GM18517 (cell line): Measurements from ENCODE around the gene MT2A.

Source experiments
- ATAC-seq: cut with Tn5 transposase; IDR thresholded peaks from one replicate; pipeline ENCODE4 v1.9.1; 2021; ENCODE audit warnings: mild to moderate bottlenecking, moderate library complexity; ENCODE audit not compliant: unreplicated experiment

Gene MT2A

GRCh38 chr16:56636616-56637413 lies 28.4 kb downstream of the MT2A start:
- ATAC-seq: no peak

- no peak for ATAC-seq
These were observed 29.7 kb downstream of the MT2A start, which contains the start of gene MT1A for GRCh38 chr16:56637814-56638750. Gene MT1A, plus strand, starts transcription at chr16:56638666. Its CDS starts 73 bp downstream, at chr16:56638739.

- no peak for ATAC-seq
These were observed 30.7 kb downstream of the MT2A start for GRCh38 chr16:56639045-56639444.

GRCh38 chr16:56640076-56640475 lies 31.7 kb downstream of the MT2A start:
- no peak for ATAC-seq

- no peak for ATAC-seq
These were observed 32.8 kb downstream of the MT2A start for GRCh38 chr16:56641166-56641565.

DNA sequence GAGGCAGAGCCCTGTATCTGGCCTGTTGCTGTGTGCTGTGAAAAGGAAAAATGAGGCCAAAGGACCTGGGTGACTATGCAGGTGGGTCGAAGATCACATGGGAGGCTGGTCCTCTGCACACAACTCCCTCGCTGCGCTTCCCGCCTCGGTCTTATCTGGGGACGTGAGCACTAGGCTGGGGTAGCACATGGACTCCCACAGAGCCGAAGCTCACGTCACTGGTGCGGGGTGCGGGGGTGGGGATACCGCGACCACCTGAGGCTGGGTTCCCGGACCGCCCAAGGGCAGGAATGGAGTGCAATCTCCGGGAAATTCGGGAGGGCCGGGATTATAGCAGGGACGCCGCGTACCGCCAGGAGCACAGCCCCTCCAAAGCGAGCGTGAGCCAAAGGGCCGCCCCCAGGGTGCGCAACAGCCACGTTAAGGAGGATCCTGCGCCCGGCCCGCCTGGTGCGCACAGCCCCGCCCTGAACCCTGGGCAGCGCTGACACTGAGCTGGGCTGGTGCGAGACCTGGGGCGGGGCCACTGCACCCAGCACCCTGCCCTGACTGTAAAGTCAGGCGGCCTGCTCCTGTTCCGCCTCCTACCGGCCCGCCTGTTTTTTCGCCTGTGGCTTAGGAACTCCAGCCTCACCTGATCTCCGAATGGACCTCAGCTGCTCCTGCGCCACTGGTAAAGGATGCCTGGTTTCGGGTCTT lies 34.8 kb downstream of the MT2A start:
- ATAC-seq: no peak

DNA sequence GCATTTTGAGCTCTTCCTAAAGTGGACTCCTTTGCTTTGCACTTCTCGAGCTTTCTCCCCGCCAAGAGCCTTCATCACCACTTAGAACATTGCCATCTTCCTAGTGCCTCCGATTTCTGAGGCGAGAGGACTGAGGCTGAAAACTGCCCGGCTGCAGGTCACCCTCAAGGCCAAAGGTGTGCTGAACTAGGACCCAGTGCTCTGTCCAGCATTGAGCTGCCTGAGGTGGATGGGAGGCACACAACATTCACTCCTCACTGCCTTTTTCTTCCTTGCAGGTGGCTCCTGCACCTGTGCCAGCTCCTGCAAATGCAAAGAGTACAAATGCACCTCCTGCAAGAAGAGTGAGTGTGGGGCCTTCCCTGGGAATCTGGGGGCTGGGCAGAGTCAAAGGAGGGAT lies 35.4 kb downstream of the MT2A start:
- ATAC-seq: no peak

DNA sequence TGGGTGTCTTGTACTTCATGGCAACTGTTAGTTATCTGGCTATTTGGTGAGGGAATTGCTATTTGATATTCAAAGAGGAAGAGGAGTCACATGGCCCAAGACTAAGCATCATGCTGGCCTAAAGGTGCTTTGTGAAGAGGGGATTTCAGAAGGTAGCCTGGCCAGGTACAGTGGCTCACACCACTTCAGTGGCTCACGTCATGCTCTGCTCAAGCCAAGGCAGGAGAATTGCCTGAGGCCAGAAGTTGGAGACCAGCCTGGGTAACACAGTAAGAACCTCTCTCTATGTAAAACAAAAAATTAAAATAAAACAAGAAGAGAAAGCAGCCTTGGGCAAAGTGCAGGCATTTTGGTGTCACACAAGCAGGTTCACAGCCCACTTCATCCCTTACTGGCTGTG lies 36.9 kb downstream of the MT2A start:
- no peak for ATAC-seq

DNA sequence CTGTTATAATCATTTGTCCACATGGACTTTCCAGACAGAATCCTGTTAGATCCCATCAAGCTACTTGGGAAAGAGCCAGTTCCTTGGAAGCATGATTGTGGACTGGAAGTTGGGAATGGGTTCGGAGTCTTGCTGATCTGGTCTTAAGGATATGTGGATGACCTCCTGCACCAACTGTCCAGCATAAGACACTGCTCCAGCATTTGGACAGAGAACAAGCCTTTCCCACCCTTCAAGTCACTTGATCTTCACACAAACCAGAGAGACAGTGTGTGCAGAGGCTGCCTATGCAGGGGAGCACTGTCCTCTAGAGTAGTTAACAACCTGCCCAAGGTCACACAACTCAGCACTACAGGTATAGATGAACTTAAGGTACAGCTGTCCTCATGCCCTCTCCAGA lies 37.5 kb downstream of the MT2A start:
- ATAC-seq: no peak

- ATAC-seq: no peak
These were observed 39.5 kb downstream of the MT2A start for GRCh38 chr16:56647641-56648431.

GRCh38 chr16:56649271-56649670 lies 40.9 kb downstream of the MT2A start:
- no peak for ATAC-seq

- ATAC-seq: no peak
These were observed 41.4 kb downstream of the MT2A start for GRCh38 chr16:56649820-56650219.

DNA sequence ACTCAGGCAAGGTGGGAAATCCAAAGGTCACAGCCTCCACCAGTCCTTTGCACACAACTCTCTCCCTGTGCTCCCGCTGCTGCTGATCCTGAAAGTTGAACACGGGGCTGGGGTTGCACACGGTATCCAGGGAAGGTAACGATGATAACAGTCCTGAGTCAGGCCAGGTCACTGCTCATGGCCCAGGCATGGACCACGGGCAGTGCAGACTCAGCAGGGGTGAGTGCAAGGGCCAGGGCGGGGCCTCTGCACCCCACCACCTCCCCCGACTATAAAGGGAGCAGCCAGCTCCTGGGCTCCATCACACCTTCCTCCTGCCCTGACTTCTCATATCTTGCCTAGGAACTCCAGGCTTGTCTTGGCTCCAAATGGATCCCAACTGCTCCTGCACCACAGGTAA lies 43.2 kb downstream of the MT2A start, which contains the start of gene MT1B:
Gene MT1B (plus strand): TSS at position 301 of the 400 bp plus-strand sequence. CDS start 68 bp downstream, at position 369.
- no peak for ATAC-seq

DNA sequence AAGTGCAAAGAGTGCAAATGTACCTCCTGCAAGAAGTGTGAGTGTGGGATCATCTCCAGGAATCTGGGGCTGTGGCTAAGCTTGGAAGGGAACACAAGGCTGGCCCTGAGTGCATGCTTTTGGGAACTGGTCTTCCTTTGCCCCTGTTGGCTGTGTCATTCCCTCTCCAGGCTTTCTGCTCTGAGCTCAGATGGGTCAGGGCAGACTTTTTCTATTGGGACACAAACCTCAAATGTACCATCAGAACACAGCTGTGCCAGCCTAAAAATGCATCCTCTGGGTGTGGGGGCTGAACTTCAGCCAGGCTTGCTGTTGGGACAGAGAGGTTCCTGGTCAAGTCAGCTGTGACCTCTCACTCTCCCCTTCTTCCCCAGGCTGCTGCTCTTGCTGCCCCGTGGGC lies 44.2 kb downstream of the MT2A start:
- ATAC-seq: no peak

- no peak for ATAC-seq
These were observed 44.8 kb downstream of the MT2A start for GRCh38 chr16:56653218-56653617.

GRCh38 chr16:56657555-56658326 lies 49.4 kb downstream of the MT2A start, which contains the start of gene MT1F:
Gene MT1F, plus strand, starts transcription at chr16:56657959. Its CDS starts 100 bp downstream, at chr16:56658059.
- ATAC-seq: no peak

DNA sequence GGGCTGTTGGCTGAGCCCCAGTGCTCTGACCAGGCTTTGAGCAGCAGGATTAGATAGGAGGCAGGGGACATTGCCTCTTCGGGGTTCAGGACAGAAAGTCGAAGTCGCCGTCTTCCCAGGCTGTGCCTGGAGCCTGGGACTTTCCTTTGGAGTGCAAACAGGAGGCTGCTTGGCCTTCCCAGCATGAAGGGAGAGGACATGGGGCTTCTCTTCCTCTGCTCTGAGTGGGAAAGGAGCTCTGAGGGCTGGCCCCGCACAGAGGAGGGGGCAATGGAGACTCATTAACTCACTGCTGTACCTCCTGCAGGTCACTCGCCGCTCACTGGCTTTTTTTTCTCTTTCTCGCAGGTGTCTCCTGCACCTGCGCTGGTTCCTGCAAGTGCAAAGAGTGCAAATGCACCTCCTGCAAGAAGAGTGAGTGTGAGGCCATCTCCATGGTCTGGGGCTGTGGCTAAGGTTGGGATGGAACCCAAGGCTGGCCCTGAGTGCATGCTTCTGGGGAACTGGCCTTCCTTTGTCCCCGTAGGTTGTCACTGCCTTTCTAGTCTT lies 50.0 kb downstream of the MT2A start:
- ATAC-seq: no peak
